Left ventricle myocardium inferior (tissue), 1 donor: ENCODE results near the gene DONSON. TPM values are rescaled to one million over a fixed set of nuclear protein-coding genes. Genes with fewer than 3 reads are reported as not detected.
"Not testable (repeated sequence)": the region's sequence is repeated elsewhere in the genome, so short reads cannot be mapped to it uniquely, and the experiment has no call there.

ENCODE experiments used
- DNase-seq: peaks from one replicate; pipeline ENCODE4 v3.0.0-alpha.2; 2020
- H3K27ac ChIP-seq: fragments of 200-600 bp; replicated peaks from 2 replicates; pipeline ENCODE4 v1.8.0; 2021
- H3K27me3 ChIP-seq: fragments of 200-600 bp; 2 replicates; pipeline ENCODE4 v1.8.0; 2021; ENCODE audit warnings: low read depth
- H3K36me3 ChIP-seq: fragments of 200-600 bp; 2 replicates; pipeline ENCODE4 v1.8.0; 2021
- H3K4me1 ChIP-seq: fragments of 200-600 bp; 2 replicates; pipeline ENCODE4 v1.8.0; 2021
- H3K4me3 ChIP-seq: fragments of 200-600 bp; 2 replicates; pipeline ENCODE4 v1.8.0; 2021; ENCODE audit warnings: mild to moderate bottlenecking, moderate library complexity
- H3K9me3 ChIP-seq: fragments of 200-600 bp; replicated peaks from 2 replicates; pipeline ENCODE4 v1.8.0; 2021
- intact Hi-C: fragments of 100-400 bp; cut with micrococcal nuclease; formaldehyde crosslinking; loops from one replicate; pipeline ENCODE4 v1.11.0; 2022
- total RNA-seq: library from RNA; stranded (reverse); fragmentation: NEBNext Ultra II Directional; extraction: Animal tissue kit (Norgen Biotek cat#: 25700); gene quantifications from one replicate; pipeline ENCODE4 v1.2.1, GENCODE V29; 2021
- TF ChIP-seq, protein P1 (sequence below): fragments of 200-600 bp; IDR thresholded peaks from 2 replicates; pipeline ENCODE4 v1.8.0; 2021; ENCODE audit warnings: antibody characterized with exemption, mild to moderate bottlenecking, borderline replicate concordance
- donor health status: DM: no; HTN: yes; CAD: no; lungs with severe emphysema.

DONSON gene
- total RNA-seq, 1 donor from 2014 or later = 6.9 TPM

DNA sequence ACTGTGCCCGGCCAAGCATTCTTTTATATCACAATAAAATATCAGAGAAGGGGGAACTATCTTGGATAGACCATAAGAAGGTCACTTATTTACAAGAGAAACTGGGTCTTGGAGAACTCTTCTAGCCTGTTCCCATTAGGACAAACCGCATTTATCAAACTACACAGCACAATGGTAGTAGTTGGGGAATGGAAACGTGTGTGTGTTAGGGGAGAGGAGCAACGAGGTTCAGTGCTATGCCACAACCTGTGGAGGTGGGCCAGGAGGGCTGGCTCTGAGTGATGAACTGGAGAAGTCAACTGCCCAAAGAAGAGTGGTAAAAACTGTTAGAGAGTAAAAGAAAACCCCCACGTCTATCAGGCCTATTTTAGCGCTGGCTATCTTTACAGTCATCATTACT is 1.6 kb downstream of the DONSON start:
- Histone ChIP-seq H3K27me3 (no peaks in the 10 kb centered on the region), H3K36me3 (no peaks in the 10 kb centered on the region), H3K4me1 (peaks cover 23% of the 10 kb centered on the region), H3K27ac (no peak overlapping the region), H3K9me3 (no peaks in the 10 kb centered on the region), H3K4me3 (no peak overlapping the region)
- TF ChIP-seq, protein P1, sequence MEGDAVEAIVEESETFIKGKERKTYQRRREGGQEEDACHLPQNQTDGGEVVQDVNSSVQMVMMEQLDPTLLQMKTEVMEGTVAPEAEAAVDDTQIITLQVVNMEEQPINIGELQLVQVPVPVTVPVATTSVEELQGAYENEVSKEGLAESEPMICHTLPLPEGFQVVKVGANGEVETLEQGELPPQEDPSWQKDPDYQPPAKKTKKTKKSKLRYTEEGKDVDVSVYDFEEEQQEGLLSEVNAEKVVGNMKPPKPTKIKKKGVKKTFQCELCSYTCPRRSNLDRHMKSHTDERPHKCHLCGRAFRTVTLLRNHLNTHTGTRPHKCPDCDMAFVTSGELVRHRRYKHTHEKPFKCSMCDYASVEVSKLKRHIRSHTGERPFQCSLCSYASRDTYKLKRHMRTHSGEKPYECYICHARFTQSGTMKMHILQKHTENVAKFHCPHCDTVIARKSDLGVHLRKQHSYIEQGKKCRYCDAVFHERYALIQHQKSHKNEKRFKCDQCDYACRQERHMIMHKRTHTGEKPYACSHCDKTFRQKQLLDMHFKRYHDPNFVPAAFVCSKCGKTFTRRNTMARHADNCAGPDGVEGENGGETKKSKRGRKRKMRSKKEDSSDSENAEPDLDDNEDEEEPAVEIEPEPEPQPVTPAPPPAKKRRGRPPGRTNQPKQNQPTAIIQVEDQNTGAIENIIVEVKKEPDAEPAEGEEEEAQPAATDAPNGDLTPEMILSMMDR = no peak
- no peak for DNase-seq
- intact Hi-C loops = no loop called here

DNA sequence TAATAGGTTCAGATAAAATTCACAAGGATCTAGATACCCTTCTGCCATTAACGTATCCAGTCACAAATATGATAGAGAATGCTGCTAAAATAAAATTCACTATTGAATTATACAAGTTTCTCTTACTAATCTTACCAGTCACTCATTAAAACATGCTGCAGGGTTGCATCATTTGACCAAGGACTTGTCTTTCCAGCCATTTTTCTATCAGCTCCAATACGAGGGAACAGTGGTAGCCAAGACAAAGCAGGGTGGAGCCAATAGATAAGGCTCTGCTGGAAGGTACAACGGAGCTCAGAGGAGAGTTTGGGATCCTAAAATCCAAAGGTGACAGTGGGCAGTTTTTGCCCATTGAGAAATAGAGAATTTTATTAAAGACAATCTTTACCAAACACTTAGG is 4.0 kb downstream of the DONSON start:
- Histone ChIP-seq H3K9me3 (no peaks in the 10 kb centered on the region), H3K27me3 (no peaks in the 10 kb centered on the region), H3K36me3 (no peaks in the 10 kb centered on the region), H3K4me3 (no peak overlapping the region), H3K4me1 (peaks cover 22% of the 10 kb centered on the region), H3K27ac (no peak overlapping the region)
- TF ChIP-seq, protein P1 = no peak
- intact Hi-C loops = no loop called here
- no peak for DNase-seq

DNA sequence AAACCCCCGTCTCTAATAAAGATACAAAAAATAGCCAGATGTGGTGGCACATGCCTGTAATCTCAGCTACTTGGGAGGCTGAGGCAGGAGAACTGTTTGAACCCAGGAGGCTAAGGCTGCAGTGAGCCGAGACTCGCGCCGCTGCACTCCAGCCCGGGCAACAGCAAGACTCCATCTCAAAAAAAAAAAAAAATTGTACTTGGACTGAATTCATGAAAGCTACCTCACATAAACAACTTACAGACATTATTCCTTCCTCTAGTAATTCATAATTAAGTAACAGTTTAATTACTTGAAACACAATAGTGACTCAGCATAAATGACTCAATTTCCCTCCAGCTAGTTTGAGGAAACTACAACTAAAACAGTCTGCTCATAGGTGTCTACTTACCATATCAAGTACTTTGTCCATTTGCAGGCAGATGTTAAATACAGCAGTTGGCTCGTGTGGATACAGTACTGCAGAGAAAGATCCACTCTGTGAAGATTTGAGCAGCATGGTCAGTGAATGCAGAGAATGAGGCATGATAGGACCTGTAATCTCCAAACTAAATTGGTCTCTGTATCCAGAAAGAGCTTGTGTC is 9.4 kb downstream of the DONSON start:
- DNase-seq = no peak
- H3K9me3 ChIP-seq = no peaks in the 10 kb centered on the region
- intact Hi-C loops = no loop called here
- H3K4me3 ChIP-seq = no peak overlapping the region
- no peaks in the 10 kb centered on the region for H3K27me3 ChIP-seq
- H3K4me1 ChIP-seq = peaks cover 12% of the 10 kb centered on the region
- peaks cover 39% of the 10 kb centered on the region for H3K36me3 ChIP-seq
- H3K27ac ChIP-seq = no peak overlapping the region
- TF ChIP-seq, protein P1 = no peak

DNA sequence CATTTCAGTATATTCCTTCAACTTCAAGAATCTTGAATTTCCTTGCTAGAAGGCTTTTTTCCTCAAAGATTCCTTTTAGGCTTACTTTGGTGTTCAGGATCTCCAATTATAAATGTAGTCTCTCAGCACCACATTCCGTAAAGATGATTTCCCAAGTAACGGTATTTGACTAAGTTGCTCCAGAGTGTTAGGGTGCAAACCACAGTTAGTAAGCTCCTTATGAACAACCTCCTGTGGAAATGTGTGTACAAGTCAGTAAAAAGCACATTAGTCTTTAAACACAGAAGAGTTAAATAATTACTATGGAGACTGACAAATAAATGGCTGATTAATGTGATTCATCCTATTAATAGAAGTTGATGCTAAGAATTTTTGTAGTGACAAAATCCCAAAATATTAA is 10.3 kb downstream of the DONSON start:
- Histone ChIP-seq H3K27ac (no peak overlapping the region), H3K4me3 (no peak overlapping the region), H3K27me3 (no peaks in the 10 kb centered on the region), H3K9me3 (no peaks in the 10 kb centered on the region), H3K36me3 (peaks cover 47% of the 10 kb centered on the region), H3K4me1 (peaks cover 12% of the 10 kb centered on the region)
- intact Hi-C loops = no loop called here
- DNase-seq = no peak
- TF ChIP-seq, protein P1 = no peak

DNA sequence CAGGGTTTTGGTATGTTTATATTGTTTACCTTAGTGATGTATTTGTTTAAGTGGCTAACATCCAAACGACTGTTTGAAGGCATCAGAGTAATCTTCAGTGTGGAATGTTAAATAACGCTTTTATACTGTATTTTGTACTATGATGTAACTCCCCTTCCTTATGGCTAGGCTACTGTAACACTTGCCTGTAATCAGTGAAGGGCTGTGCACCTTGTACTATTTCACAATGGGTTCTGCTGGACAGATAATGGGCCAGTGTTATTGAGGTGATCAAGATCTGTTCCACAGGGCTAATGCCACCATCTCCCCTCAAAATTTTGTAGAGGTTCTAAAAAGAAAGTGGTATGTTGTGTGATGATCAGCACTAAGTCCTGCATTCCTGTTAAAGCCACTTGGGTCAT is 11.7 kb downstream of the DONSON start:
- H3K4me3 ChIP-seq, intact Hi-C loops, DNase-seq, H3K27ac ChIP-seq, H3K27me3 ChIP-seq, H3K9me3 ChIP-seq: not testable (repeated sequence)
- Histone ChIP-seq H3K36me3 (peaks cover 61% of the 10 kb centered on the region), H3K4me1 (peaks cover 24% of the 10 kb centered on the region)

DNA sequence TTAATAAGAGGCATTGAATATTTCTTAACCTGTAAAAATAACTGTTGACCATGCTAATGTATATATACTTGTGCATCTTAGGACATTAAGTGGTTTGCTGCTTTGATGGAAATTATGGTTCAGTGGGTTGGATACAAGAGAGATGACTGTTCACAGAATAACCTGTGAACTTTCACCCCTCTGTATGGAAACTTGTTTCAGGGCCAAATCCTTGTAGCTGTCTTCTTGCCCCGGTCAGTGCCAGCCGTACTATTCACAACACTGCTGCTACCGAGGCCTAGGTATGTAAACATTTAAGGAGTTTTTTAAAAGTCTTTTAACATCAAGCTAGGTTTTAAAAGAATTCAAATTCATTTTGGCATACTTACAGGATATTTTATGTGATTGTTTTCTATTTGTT is 16.1 kb downstream of the DONSON start:
- Histone ChIP-seq H3K9me3 (no peaks in the 10 kb centered on the region), H3K4me1 (peaks cover 25% of the 10 kb centered on the region), H3K4me3 (no peak overlapping the region), H3K27me3 (no peaks in the 10 kb centered on the region), H3K27ac (peak overlapping the region; percentile 3), H3K36me3 (peaks cover 96% of the 10 kb centered on the region)
- no peak for DNase-seq
- TF ChIP-seq, protein P1 = no peak
- intact Hi-C loops = no loop called here
